NCI-H1694 treated with DMSO at 0.1 percent for 48 hours (cell line): ENCODE measurements around the gene PLXNB1.

Experiments used
- DNase-seq: peaks from one replicate; lab custom pipeline; 2025; lab: John Stamatoyannopoulos, UW

PLXNB1 gene

DNA sequence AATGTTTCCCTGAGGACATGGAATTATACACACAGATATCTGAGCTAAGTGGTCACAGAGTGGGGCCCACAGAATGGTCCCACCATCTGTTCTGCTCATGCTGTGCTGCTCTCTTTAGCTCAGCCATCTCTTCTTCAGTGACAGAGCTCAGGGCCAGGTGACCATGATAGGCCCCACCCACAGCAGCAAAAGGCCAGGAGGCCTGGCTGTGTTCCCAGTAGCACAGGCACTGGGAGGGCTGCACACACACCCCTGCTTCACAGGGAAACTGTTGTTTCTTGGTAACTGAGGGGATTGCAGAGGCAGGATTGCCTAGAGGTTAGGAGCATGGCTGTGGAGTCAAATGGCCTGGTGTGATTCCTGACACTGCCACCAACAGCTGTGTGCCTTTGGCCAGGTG is 62.7 kb downstream of the PLXNB1 start:
- peak; percentile 53 for DNase-seq

DNA sequence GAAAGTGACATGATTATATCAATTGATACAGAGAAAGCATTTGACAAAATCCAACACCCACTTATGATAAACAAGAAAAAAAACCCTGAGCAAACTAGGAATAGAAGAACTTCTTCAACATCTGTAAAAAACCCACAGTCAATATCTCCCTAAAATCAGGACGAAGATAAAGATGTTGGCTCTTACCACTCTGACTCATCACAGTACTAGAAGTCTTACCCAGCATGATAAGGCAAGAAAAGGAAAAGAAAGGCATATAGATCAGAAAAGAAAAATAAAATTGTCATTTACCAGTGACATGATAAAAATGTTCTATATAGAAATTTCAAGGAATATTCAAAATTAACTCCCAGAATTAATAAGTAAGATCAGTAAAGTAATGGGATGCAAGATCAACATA is 65.0 kb downstream of the PLXNB1 start:
- no peak for DNase-seq

DNA sequence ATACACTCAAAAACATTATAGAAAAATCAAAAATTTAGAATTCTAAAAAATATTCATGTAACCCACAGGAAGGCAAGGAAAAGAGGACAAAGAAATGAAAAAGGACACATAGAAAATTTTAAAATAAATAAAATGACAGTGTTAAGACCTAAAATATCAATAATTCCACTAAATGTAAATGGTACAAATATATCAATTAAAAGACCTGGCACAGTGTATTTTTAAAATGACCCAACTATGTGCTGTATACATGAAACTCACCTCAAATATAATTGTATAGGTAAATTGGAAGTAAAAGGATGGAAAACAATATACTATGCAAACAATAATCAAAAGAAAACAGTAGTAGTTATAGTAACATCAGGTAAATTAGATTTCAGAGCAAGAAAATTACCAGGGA is 68.0 kb downstream of the PLXNB1 start:
- DNase-seq, result no peak

DNA sequence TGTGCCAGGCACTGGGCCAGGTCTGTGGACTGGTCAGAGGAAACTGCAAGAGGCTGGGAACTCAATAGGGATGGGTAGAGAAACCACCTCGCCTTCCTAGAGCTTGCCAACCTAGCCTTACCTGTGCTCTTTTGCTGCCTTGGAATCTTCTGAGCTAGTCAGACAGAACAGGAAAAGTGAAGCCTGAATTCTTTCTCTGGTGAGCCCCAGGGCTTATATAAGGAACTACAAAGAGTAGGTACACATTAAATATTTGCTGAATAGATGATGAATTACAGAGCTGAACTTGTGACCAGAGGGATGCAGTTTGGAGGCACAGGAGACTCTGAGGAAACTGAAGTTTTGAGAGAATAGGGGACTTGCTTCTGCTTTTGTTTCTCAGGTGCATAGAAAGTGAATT is 73.5 kb downstream of the PLXNB1 start:
- no peak for DNase-seq

DNA sequence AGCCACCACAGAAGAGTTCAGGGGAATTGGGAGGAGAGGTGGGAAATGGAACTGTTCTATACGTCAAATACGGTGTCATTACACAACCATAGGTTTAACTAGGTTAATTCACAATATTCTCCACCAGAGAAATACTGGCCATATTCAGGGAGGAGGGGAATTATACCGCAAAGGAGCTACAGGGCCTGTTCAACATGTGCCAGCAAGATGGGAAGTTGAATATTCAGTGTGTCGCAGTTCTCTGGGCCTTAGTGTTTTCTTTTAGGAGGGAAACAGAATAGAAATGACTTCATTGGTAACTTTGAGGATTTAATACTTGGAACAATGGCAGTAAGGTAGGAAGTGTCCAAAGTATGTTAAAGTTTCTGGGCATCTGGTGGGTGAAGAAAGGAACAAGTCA is 75.9 kb downstream of the PLXNB1 start:
- no peak for DNase-seq
